Astrocyte (in vitro differentiated cells and primary cell): Measurements from ENCODE around the gene ORM1. TPM values are rescaled to one million over a fixed set of nuclear protein-coding genes. Genes with fewer than 3 reads are reported as not detected.

Experiments used
- DNase-seq: peaks from one replicate; pipeline ENCODE4 v3.0.0-alpha.2; 2010; ENCODE audit warnings: low read depth
- FAIRE-seq: peaks from 2 replicates; lab custom pipeline; 2011; peaks lifted over from hg19 to GRCh38; lab: Jason Lieb, UNC
- H2AFZ ChIP-seq: 2 replicates; pipeline ENCODE4 v1.6.0; 2012; ENCODE audit warnings: low read depth, low read length, inconsistent platforms
- H3K27ac ChIP-seq: 2 replicates; pipeline ENCODE4 v1.5.1; 2011; ENCODE audit warnings: low read depth, low read length, inconsistent platforms
- H3K27me3 ChIP-seq: 2 replicates; pipeline ENCODE4 v1.6.0; 2011; ENCODE audit warnings: low read length, inconsistent platforms; ENCODE audit not compliant: insufficient read depth
- H3K36me3 ChIP-seq: 2 replicates; pipeline ENCODE4 v1.5.1; 2011; ENCODE audit warnings: low read length, inconsistent platforms; ENCODE audit not compliant: insufficient read depth
- H3K4me1 ChIP-seq: 2 replicates; pipeline ENCODE4 v1.5.1; 2011; ENCODE audit warnings: low read length, inconsistent platforms; ENCODE audit not compliant: insufficient read depth
- H3K4me2 ChIP-seq: 2 replicates; pipeline ENCODE4 v1.6.0; 2012; ENCODE audit warnings: low read length, inconsistent platforms
- H3K4me3 ChIP-seq: 2 replicates; pipeline ENCODE4 v1.5.1; 2011; ENCODE audit warnings: low read depth, mild to moderate bottlenecking, low read length, inconsistent platforms; ENCODE audit not compliant: insufficient read depth
- H3K79me2 ChIP-seq: 2 replicates; pipeline ENCODE4 v1.6.0; 2012; ENCODE audit warnings: mild to moderate bottlenecking, low read length, inconsistent platforms; ENCODE audit not compliant: insufficient read depth
- H3K9ac ChIP-seq: 2 replicates; pipeline ENCODE4 v1.6.0; 2012; ENCODE audit warnings: mild to moderate bottlenecking, low read length, inconsistent platforms
- H3K9me3 ChIP-seq: 2 replicates; pipeline ENCODE4 v1.5.1; 2012; ENCODE audit warnings: low read depth, mild to moderate bottlenecking, low read length, inconsistent platforms; ENCODE audit not compliant: insufficient read depth
- H4K20me1 ChIP-seq: 2 replicates; pipeline ENCODE4 v1.6.0; 2012; ENCODE audit warnings: low read length, inconsistent platforms; ENCODE audit not compliant: insufficient read depth
- H3K27ac Mint-ChIP-seq: one replicate; pipeline ENCODE4 v1.8.0; 2021; ENCODE audit warnings: mild to moderate bottlenecking, mixed read lengths; ENCODE audit not compliant: unreplicated experiment
- H3K27me3 Mint-ChIP-seq: one replicate; pipeline ENCODE4 v1.8.0; 2021; ENCODE audit warnings: low read depth, mixed read lengths; ENCODE audit not compliant: unreplicated experiment
- H3K36me3 Mint-ChIP-seq: one replicate; pipeline ENCODE4 v1.8.0; 2021; ENCODE audit warnings: low read depth, mixed read lengths; ENCODE audit not compliant: unreplicated experiment
- H3K4me1 Mint-ChIP-seq: one replicate; pipeline ENCODE4 v1.8.0; 2021; ENCODE audit warnings: low read depth, mixed read lengths; ENCODE audit not compliant: unreplicated experiment
- H3K4me3 Mint-ChIP-seq: one replicate; pipeline ENCODE4 v1.8.0; 2021; ENCODE audit warnings: mild to moderate bottlenecking, moderate library complexity, mixed read lengths; ENCODE audit not compliant: unreplicated experiment
- H3K9me3 Mint-ChIP-seq: one replicate; pipeline ENCODE4 v1.8.0; 2021; ENCODE audit warnings: mild to moderate bottlenecking, mixed read lengths; ENCODE audit not compliant: unreplicated experiment
- CTCF ChIP-seq: IDR thresholded peaks from 2 replicates; pipeline ENCODE4 v1.5.1; 2011; ENCODE audit warnings: low read depth, mild to moderate bottlenecking, inconsistent platforms, low read length, moderate library complexity; ENCODE audit not compliant: insufficient read depth
- EZH2 ChIP-seq: IDR thresholded peaks from 2 replicates; pipeline ENCODE4 v1.6.1; 2012; ENCODE audit warnings: mild to moderate bottlenecking, low read length, inconsistent platforms; ENCODE audit not compliant: insufficient read depth
- total RNA-seq: library from RNA; stranded (reverse); gene quantifications from 2 replicates; pipeline ENCODE4 v1.2.1, GENCODE V29; 2021

Gene ORM1
- total RNA-seq, 1 donor from 2014 or later, result not detected

- Histone ChIP-seq H3K4me3 (no peak overlapping the region), H4K20me1 (no peaks in the 10 kb centered on the region), H3K4me1 (no peaks in the 10 kb centered on the region), H3K27me3 (no peaks in the 10 kb centered on the region), H3K79me2 (no peaks in the 10 kb centered on the region), H2AFZ (no peak overlapping the region), H3K9ac (no peak overlapping the region), H3K27ac (no peak overlapping the region), H3K9me3 (no peaks in the 10 kb centered on the region), H3K4me2 (no peak overlapping the region), H3K36me3 (no peaks in the 10 kb centered on the region)
- Mint-ChIP-seq H3K4me3 (no peak overlapping the region), H3K9me3 (no peaks in the 10 kb centered on the region), H3K27ac (no peak overlapping the region), H3K4me1 (peaks cover 2% of the 10 kb centered on the region), H3K36me3 (peaks cover 28% of the 10 kb centered on the region), H3K27me3 (peaks cover 2% of the 10 kb centered on the region)
- peak; percentile 52 for DNase-seq
- FAIRE-seq, result no peak
- no peak for TF ChIP-seq EZH2
- no peak for TF ChIP-seq CTCF
Measured at GRCh38 chr9:114307899-114308267, 15.0 kb upstream of the ORM1 start.

- Histone ChIP-seq H3K36me3 (no peaks in the 10 kb centered on the region), H3K9ac (no peak overlapping the region), H3K4me1 (no peaks in the 10 kb centered on the region), H3K79me2 (no peaks in the 10 kb centered on the region), H3K27ac (no peak overlapping the region), H4K20me1 (no peaks in the 10 kb centered on the region), H3K4me3 (no peak overlapping the region), H2AFZ (no peak overlapping the region), H3K9me3 (no peaks in the 10 kb centered on the region), H3K27me3 (no peaks in the 10 kb centered on the region), H3K4me2 (no peak overlapping the region)
- no peak overlapping the region for H3K4me3 Mint-ChIP-seq
- H3K9me3 Mint-ChIP-seq, result no peaks in the 10 kb centered on the region
- H3K27me3 Mint-ChIP-seq, result peaks cover 2% of the 10 kb centered on the region
- no peak for TF ChIP-seq EZH2
- no peak for TF ChIP-seq CTCF
- peaks cover 2% of the 10 kb centered on the region for H3K4me1 Mint-ChIP-seq
- H3K27ac Mint-ChIP-seq, result no peak overlapping the region
- FAIRE-seq, result no peak
- peaks cover 27% of the 10 kb centered on the region for H3K36me3 Mint-ChIP-seq
- DNase-seq, result no peak
Measured at GRCh38 chr9:114308361-114308950, 14.4 kb upstream of the ORM1 start.

GRCh38 chr9:114309096-114309495, 13.8 kb upstream of the ORM1 start:
- Histone ChIP-seq H3K27ac (no peak overlapping the region), H3K9me3 (no peaks in the 10 kb centered on the region), H4K20me1 (no peaks in the 10 kb centered on the region), H3K79me2 (no peaks in the 10 kb centered on the region), H3K27me3 (no peaks in the 10 kb centered on the region), H3K9ac (no peak overlapping the region), H3K4me3 (no peak overlapping the region), H3K4me1 (no peaks in the 10 kb centered on the region), H2AFZ (no peak overlapping the region), H3K4me2 (no peak overlapping the region), H3K36me3 (no peaks in the 10 kb centered on the region)
- peaks cover 2% of the 10 kb centered on the region for H3K27me3 Mint-ChIP-seq
- H3K27ac Mint-ChIP-seq, result no peak overlapping the region
- no peak overlapping the region for H3K4me3 Mint-ChIP-seq
- DNase-seq (no peak), FAIRE-seq (no peak)
- no peaks in the 10 kb centered on the region for H3K9me3 Mint-ChIP-seq
- peaks cover 2% of the 10 kb centered on the region for H3K4me1 Mint-ChIP-seq
- TF ChIP-seq CTCF, result no peak
- TF ChIP-seq EZH2, result no peak
- peaks cover 27% of the 10 kb centered on the region for H3K36me3 Mint-ChIP-seq
